ENCODE results near the gene TMPRSS11E.

GRCh38 chr4:68466751-68467150, 19.5 kb downstream of the TMPRSS11E start:
- TF ChIP-seq CTCF (IDR thresholded peaks at IDR 0.05) (no peak), POLR2A (IDR thresholded peaks at IDR 0.05) (no peak)

Data from heart left ventricle (tissue), 13 donors.